ENCODE measurements around the gene TRIM47.

GRCh38 chr17:75849724-75850123, 28.7 kb downstream of the TRIM47 start:
- TF ChIP-seq EZH2 (IDR thresholded peaks at IDR 0.05; ENCODE audit: insufficient read depth, poor library complexity, severe bottlenecking) (no peak), EZH2phosphoT487 (IDR thresholded peaks at IDR 0.05; ENCODE audit: insufficient read depth, low read depth) (no peak)
